Mesendoderm (in vitro differentiated cells): ENCODE results near the gene SSC5D.

Experiments used
- DNase-seq: peaks from one replicate; pipeline ENCODE4 v3.0.0; 2013
- H2AK5ac ChIP-seq: 2 replicates; pipeline ENCODE4 v1.6.1; 2013; ENCODE audit warnings: low read length, inconsistent platforms
- H2BK120ac ChIP-seq: 2 replicates; pipeline ENCODE4 v1.6.1; 2013; ENCODE audit warnings: low read depth, mild to moderate bottlenecking, low read length, moderate library complexity, mixed read lengths
- H2BK15ac ChIP-seq: replicated peaks from 2 replicates; pipeline ENCODE4 v1.6.1; 2013; ENCODE audit warnings: low read depth, mild to moderate bottlenecking, moderate library complexity
- H2BK5ac ChIP-seq: 2 replicates; pipeline ENCODE4 v1.6.1; 2013; ENCODE audit warnings: low read length, inconsistent platforms
- H3K18ac ChIP-seq: 2 replicates; pipeline ENCODE4 v1.6.1; 2013; ENCODE audit warnings: mild to moderate bottlenecking, low read length, mixed read lengths
- H3K23ac ChIP-seq: one replicate; pipeline ENCODE4 v1.6.1; 2013; ENCODE audit warnings: low read length
- H3K27ac ChIP-seq: 2 replicates; pipeline ENCODE4 v1.5.1; 2013; ENCODE audit warnings: low read depth, mild to moderate bottlenecking, inconsistent platforms, low read length, moderate library complexity
- H3K27me3 ChIP-seq: 2 replicates; pipeline ENCODE4 v1.6.1; 2013; ENCODE audit warnings: low read length, control low read depth, mild to moderate bottlenecking, inconsistent platforms; ENCODE audit not compliant: insufficient read depth, poor library complexity
- H3K36me3 ChIP-seq: 2 replicates; pipeline ENCODE4 v1.6.1; 2013; ENCODE audit warnings: low read length, inconsistent platforms; ENCODE audit not compliant: control insufficient read depth, insufficient read depth
- H3K4ac ChIP-seq: one replicate; pipeline ENCODE4 v1.6.1; 2013; ENCODE audit warnings: low read depth, mild to moderate bottlenecking, low read length, moderate library complexity
- H3K4me1 ChIP-seq: 2 replicates; pipeline ENCODE4 v1.6.1; 2013; ENCODE audit warnings: low read depth, low read length, inconsistent platforms; ENCODE audit not compliant: control insufficient read depth
- H3K4me2 ChIP-seq: 2 replicates; pipeline ENCODE4 v1.6.1; 2013; ENCODE audit warnings: low read length
- H3K4me3 ChIP-seq: 2 replicates; pipeline ENCODE4 v1.5.1; 2013; ENCODE audit warnings: mild to moderate bottlenecking, low read length
- H3K56ac ChIP-seq: one replicate; pipeline ENCODE4 v1.6.1; 2013; ENCODE audit warnings: low read length
- H3K79me1 ChIP-seq: 2 replicates; pipeline ENCODE4 v1.6.1; 2013; ENCODE audit warnings: low read length, inconsistent platforms
- H3K79me2 ChIP-seq: 2 replicates; pipeline ENCODE4 v1.6.1; 2013; ENCODE audit warnings: mild to moderate bottlenecking, low read length; ENCODE audit not compliant: control insufficient read depth, insufficient read depth
- H3K9ac ChIP-seq: 2 replicates; pipeline ENCODE4 v1.6.1; 2013; ENCODE audit warnings: low read length, inconsistent platforms
- H4K5ac ChIP-seq: one replicate; pipeline ENCODE4 v1.6.1; 2013; ENCODE audit warnings: low read length
- H4K8ac ChIP-seq: one replicate; pipeline ENCODE4 v1.6.1; 2013; ENCODE audit warnings: low read depth, mild to moderate bottlenecking, control low read depth, low read length, moderate library complexity
- WGBS: extraction: QIAGEN DNeasy Blood & Tissue Kit; methylation state at CpG from one replicate; pipeline ENCODE4 v1.1.7; 2013; ENCODE audit warnings: low lambda C conversion rate, missing lambda C conversion rate; ENCODE audit not compliant: insufficient coverage; ENCODE audit errors: extremely low coverage; 5-methylcytosine and 5-hydroxymethylcytosine counted together

The SSC5D gene

GRCh38 chr19:55465460-55466240 lies 22.6 kb upstream of the SSC5D start:
- H3K18ac ChIP-seq = no peak overlapping the region
- H2AK5ac ChIP-seq = no peak overlapping the region
- no peak overlapping the region for H3K23ac ChIP-seq
- no peak overlapping the region for H3K4me3 ChIP-seq
- no peak overlapping the region for H2BK120ac ChIP-seq
- no peak overlapping the region for H4K8ac ChIP-seq
- H3K27me3 ChIP-seq = no peaks in the 10 kb centered on the region
- no peak for DNase-seq
- no peak overlapping the region for H2BK5ac ChIP-seq
- no peak overlapping the region for H4K5ac ChIP-seq
- H3K9ac ChIP-seq = no peak overlapping the region
- H3K79me1 ChIP-seq = no peaks in the 10 kb centered on the region
- no peak overlapping the region for H3K4me2 ChIP-seq
- no peaks in the 10 kb centered on the region for H3K4me1 ChIP-seq
- no peaks in the 10 kb centered on the region for H3K79me2 ChIP-seq
- no peak overlapping the region for H3K4ac ChIP-seq
- WGBS = no CpG with 5 or more reads among the region's 11 CpGs
- no peak overlapping the region for H3K56ac ChIP-seq
- no peak overlapping the region for H3K27ac ChIP-seq
- no peak overlapping the region for H2BK15ac ChIP-seq
- H3K36me3 ChIP-seq = no peaks in the 10 kb centered on the region

DNA sequence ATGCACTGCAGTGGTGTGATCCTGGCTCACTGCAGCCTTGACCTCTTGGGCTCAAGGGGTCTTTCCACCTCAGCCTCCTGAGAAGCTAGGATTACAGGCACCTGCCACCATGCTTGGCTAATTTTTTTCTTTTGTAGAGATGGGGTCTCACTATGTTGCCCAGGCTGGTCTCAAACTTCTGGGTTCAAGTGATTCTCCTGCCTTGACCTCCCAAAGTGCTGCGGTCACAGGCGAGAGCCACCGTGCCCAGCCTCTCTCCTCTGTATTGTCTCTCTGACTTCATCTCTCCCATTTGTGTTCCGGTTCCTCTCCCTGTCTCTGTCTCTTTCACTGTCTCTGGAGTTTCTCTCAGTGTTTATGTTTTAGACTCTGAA lies 22.0 kb upstream of the SSC5D start:
- Histone ChIP-seq H3K4me3 (no peak overlapping the region), H2BK5ac (no peak overlapping the region), H4K8ac (no peak overlapping the region), H2BK15ac (no peak overlapping the region), H3K79me1 (no peaks in the 10 kb centered on the region), H3K4ac (no peak overlapping the region), H2AK5ac (no peak overlapping the region), H3K9ac (no peak overlapping the region), H3K4me2 (no peak overlapping the region), H4K5ac (no peak overlapping the region), H3K27me3 (no peaks in the 10 kb centered on the region), H3K36me3 (no peaks in the 10 kb centered on the region), H3K79me2 (no peaks in the 10 kb centered on the region), H2BK120ac (no peak overlapping the region), H3K27ac (no peak overlapping the region), H3K23ac (no peak overlapping the region), H3K4me1 (no peaks in the 10 kb centered on the region), H3K18ac (no peak overlapping the region), H3K56ac (no peak overlapping the region)
- DNase-seq = no peak
- no CpG with 5 or more reads among the region's 4 CpGs for WGBS

DNA sequence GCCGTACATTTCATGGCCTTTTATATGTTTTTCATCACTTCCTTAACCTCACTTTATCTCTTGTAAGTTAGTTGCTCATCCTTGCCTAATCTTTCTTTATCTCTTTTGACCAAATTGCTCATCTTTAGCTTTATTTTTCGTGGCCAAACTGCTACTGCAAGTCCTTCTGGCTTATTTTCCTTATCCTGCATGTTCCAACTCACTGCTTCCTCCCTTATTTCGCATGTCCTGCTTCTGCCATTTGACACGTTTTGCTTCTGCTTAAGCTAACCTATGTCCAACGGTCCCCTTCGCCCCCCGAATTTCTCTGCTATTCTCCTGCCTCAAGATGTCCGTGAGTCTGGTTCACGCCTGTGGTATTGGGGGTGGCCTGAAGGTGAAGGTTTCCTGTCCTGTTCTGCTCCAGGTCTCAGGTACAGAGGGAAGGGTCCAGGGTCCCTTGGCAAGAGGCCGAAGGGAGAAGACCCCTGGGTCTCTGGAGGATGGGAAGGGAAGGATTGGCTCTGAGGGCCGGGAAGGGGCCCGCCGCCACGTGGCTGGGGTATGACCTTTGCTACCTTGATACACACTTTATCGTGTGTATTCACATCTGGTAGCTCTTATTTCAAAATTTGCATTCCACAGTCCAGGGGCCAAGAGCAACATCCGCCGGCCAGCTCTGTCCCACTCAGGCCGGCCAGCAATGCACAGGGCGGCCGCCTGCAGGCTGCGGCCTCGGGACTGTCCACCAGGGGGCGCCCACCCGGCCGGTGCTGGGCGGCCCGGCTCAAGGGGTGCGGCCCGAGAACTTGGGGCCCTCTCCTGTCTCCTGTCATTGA lies 20.8 kb upstream of the SSC5D start:
- H3K4me2 ChIP-seq = no peak overlapping the region

DNA sequence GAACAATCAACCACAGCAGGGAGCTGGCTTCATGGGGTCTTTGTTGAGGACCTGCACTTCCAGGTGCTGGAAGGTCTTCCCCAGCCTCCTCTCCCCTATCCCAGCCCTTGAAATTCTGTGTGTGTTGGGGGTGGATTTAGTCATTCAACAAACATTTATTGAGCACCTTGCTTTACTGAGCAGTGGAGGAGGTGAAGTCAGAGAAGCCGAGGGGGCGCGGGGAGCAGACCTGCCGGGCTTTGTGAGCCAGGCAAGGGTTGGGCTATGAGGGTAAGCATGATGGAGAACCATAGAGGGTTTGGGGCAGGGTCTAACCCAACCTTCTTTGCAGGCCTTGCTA lies 20.2 kb upstream of the SSC5D start:
- Histone ChIP-seq H4K5ac (no peak overlapping the region), H2AK5ac (no peak overlapping the region), H3K27ac (no peak overlapping the region), H2BK120ac (no peak overlapping the region), H3K18ac (no peak overlapping the region), H3K27me3 (no peaks in the 10 kb centered on the region), H3K4me2 (no peak overlapping the region), H3K79me1 (no peaks in the 10 kb centered on the region), H2BK5ac (no peak overlapping the region), H3K4ac (no peak overlapping the region), H3K4me1 (no peaks in the 10 kb centered on the region), H2BK15ac (no peak overlapping the region), H3K9ac (no peak overlapping the region), H3K4me3 (no peak overlapping the region), H3K79me2 (no peaks in the 10 kb centered on the region), H3K56ac (no peak overlapping the region), H3K36me3 (no peaks in the 10 kb centered on the region), H4K8ac (no peak overlapping the region), H3K23ac (no peak overlapping the region)
- DNase-seq = no peak
- WGBS = no CpG with 5 or more reads among the region's 4 CpGs

More for the DNA sequence above, 20.8 kb upstream of the SSC5D start:
- Histone ChIP-seq H3K4me3 (no peak overlapping the region), H3K27ac (no peak overlapping the region), H3K23ac (no peak overlapping the region), H2BK5ac (no peak overlapping the region), H3K36me3 (no peaks in the 10 kb centered on the region), H2AK5ac (no peak overlapping the region), H3K18ac (no peak overlapping the region), H3K9ac (no peak overlapping the region), H3K79me1 (no peaks in the 10 kb centered on the region), H3K27me3 (no peaks in the 10 kb centered on the region), H3K4me1 (no peaks in the 10 kb centered on the region), H3K56ac (peak overlapping the region; percentile 42), H3K4ac (no peak overlapping the region), H4K5ac (no peak overlapping the region), H2BK120ac (no peak overlapping the region), H3K79me2 (no peaks in the 10 kb centered on the region), H2BK15ac (no peak overlapping the region), H4K8ac (no peak overlapping the region)
- DNase-seq = peak; percentile 27
- no CpG with 5 or more reads among the region's 29 CpGs for WGBS

DNA sequence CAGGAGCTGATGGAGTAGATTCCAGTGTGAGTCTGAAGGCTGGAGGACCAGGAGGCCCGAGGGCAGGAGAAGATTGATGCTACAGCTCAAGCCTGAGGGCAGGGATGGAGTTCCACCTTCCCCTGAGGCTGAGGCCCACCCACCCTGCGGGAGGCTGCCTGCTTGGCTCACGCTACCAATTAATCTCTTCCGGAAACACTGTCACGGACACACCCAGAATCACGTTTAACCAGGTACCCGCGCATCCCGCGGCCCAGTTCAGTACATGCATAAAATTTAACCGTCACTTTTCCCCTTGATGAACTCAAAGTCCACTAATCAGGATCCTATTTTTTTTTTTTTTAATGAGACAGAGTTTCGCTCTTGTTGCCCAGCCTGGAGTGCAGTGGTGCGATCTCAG lies 17.0 kb upstream of the SSC5D start:
- no peak overlapping the region for H3K18ac ChIP-seq
- H2BK5ac ChIP-seq = no peak overlapping the region
- no peak overlapping the region for H4K5ac ChIP-seq
- no peak overlapping the region for H2BK15ac ChIP-seq
- no peak overlapping the region for H4K8ac ChIP-seq
- DNase-seq = no peak
- H2AK5ac ChIP-seq = no peak overlapping the region
- H3K4me2 ChIP-seq = no peak overlapping the region
- WGBS = no CpG with 5 or more reads among the region's 13 CpGs
- H3K79me1 ChIP-seq = no peaks in the 10 kb centered on the region
- no peak overlapping the region for H3K56ac ChIP-seq
- no peak overlapping the region for H3K27ac ChIP-seq
- H3K36me3 ChIP-seq = no peaks in the 10 kb centered on the region
- no peak overlapping the region for H3K4ac ChIP-seq
- H3K4me3 ChIP-seq = no peak overlapping the region
- H2BK120ac ChIP-seq = no peak overlapping the region
- no peak overlapping the region for H3K23ac ChIP-seq
- H3K79me2 ChIP-seq = no peaks in the 10 kb centered on the region
- H3K27me3 ChIP-seq = no peaks in the 10 kb centered on the region
- no peaks in the 10 kb centered on the region for H3K4me1 ChIP-seq
- H3K9ac ChIP-seq = no peak overlapping the region
